IMR-90 (cell line): ENCODE data around the gene SLC31A1. TPM values are rescaled to one million over a fixed set of nuclear protein-coding genes. Genes with fewer than 3 reads are reported as not detected.
A peak's percentile ranks its signal among the peaks of the same experiment; 100 is the strongest.

Source experiments
- ATAC-seq: fragments of 200-7000 bp; cut with Tn5 transposase; 2 replicates; pipeline ENCODE4 v1.9.1; 2020; ENCODE audit warnings: low read depth, mild to moderate bottlenecking, moderate library complexity
- BruUV-seq: library from RNA; stranded (reverse); fragments of 400-500 nt; replicated peaks from 2 replicates; lab custom pipeline; 2021; lab: Mats Ljungman, UMichigan
- CTCF ChIA-PET: fragments of 300-600 bp; formaldehyde crosslinking; extraction: SDS; loops from one replicate; lab custom pipeline; 2021; ENCODE audit warnings: antibody characterized with exemption; lab: Yijun Ruan, JAX
- POLR2A ChIA-PET: fragments of 300-600 bp; sonication (Branson Sonifier 250); formaldehyde crosslinking; loops from one replicate; lab custom pipeline; 2022; ENCODE audit warnings: antibody characterized with exemption; ENCODE audit not compliant: unreplicated experiment; lab: Charles Lee
- DNase-seq: peaks from one replicate; pipeline ENCODE4 v3.0.0; 2013
- H2AFZ ChIP-seq: replicated peaks from 2 replicates; pipeline ENCODE3; 2013; ENCODE audit warnings: low read length, mild to moderate bottlenecking; ENCODE audit not compliant: poor library complexity
- H2AK5ac ChIP-seq: 2 replicates; pipeline ENCODE4 v1.6.1; 2013; ENCODE audit warnings: low read depth, low read length, inconsistent platforms
- H2AK9ac ChIP-seq: replicated peaks from 2 replicates; pipeline ENCODE3; 2013; ENCODE audit warnings: mild to moderate bottlenecking, low read depth, low read length, moderate library complexity; ENCODE audit not compliant: poor library complexity
- H2BK120ac ChIP-seq: 2 replicates; pipeline ENCODE4 v1.6.1; 2013; ENCODE audit warnings: low read depth, low read length, inconsistent platforms
- H2BK15ac ChIP-seq: 3 replicates; pipeline ENCODE4 v1.6.1; 2013; ENCODE audit warnings: low read depth, low read length, inconsistent platforms
- H2BK20ac ChIP-seq: 2 replicates; pipeline ENCODE4 v1.6.1; 2013; ENCODE audit warnings: low read depth, mild to moderate bottlenecking, inconsistent platforms, low read length, moderate library complexity
- H2BK5ac ChIP-seq: 2 replicates; pipeline ENCODE4 v1.6.1; 2013; ENCODE audit warnings: mild to moderate bottlenecking, low read depth, low read length, inconsistent platforms; ENCODE audit not compliant: poor library complexity, severe bottlenecking
- H3K14ac ChIP-seq: replicated peaks from 2 replicates; pipeline ENCODE4 v1.6.1; 2013; ENCODE audit warnings: low read depth, low read length, inconsistent platforms
- H3K18ac ChIP-seq: 2 replicates; pipeline ENCODE4 v1.6.1; 2013; ENCODE audit warnings: low read depth, low read length, control low read depth
- H3K23ac ChIP-seq: 2 replicates; pipeline ENCODE4 v1.6.1; 2013; ENCODE audit warnings: low read depth, low read length, inconsistent platforms
- H3K27ac ChIP-seq: 2 replicates; pipeline ENCODE4 v1.5.1; 2013; ENCODE audit warnings: mild to moderate bottlenecking, control low read depth, low read length; ENCODE audit not compliant: insufficient read depth
- H3K27me3 ChIP-seq: 2 replicates; pipeline ENCODE4 v1.6.1; 2013; ENCODE audit warnings: low read length; ENCODE audit not compliant: control insufficient read depth, insufficient read depth
- H3K36me3 ChIP-seq: 2 replicates; pipeline ENCODE4 v1.6.1; 2013; ENCODE audit warnings: low read length, mixed read lengths; ENCODE audit not compliant: control insufficient read depth, insufficient read depth
- H3K4ac ChIP-seq: 2 replicates; pipeline ENCODE4 v1.6.1; 2013; ENCODE audit warnings: low read depth, low read length, inconsistent platforms
- H3K4me1 ChIP-seq: 2 replicates; pipeline ENCODE4 v1.6.1; 2013; ENCODE audit warnings: low read length, mixed read lengths; ENCODE audit not compliant: control insufficient read depth, insufficient read depth
- H3K4me2 ChIP-seq: 2 replicates; pipeline ENCODE4 v1.6.1; 2013; ENCODE audit warnings: low read depth, mild to moderate bottlenecking, control low read depth, low read length, moderate library complexity
- H3K4me3 ChIP-seq: 2 replicates; pipeline ENCODE4 v1.5.1; 2013; ENCODE audit warnings: low read depth, mild to moderate bottlenecking, control low read depth, low read length, moderate library complexity; ENCODE audit not compliant: insufficient read depth
- H3K56ac ChIP-seq: 2 replicates; pipeline ENCODE4 v1.6.1; 2013; ENCODE audit warnings: low read length, inconsistent platforms; ENCODE audit not compliant: insufficient read depth; ENCODE audit errors: extremely low read depth
- H3K79me1 ChIP-seq, 2 experiments: 2 replicates each; pipeline ENCODE4 v1.6.1; 2013; ENCODE audit warnings: low read length in 2 of 2, inconsistent platforms in 1 of 2, low read depth in 1 of 2
- H3K9ac ChIP-seq: 2 replicates; pipeline ENCODE4 v1.6.1; 2013; ENCODE audit warnings: low read depth, low read length, control low read depth
- H3K9me1 ChIP-seq: 2 replicates; pipeline ENCODE4 v1.6.1; 2013; ENCODE audit warnings: low read length, inconsistent platforms; ENCODE audit not compliant: insufficient read depth
- H3K9me3 ChIP-seq: 2 replicates; pipeline ENCODE4 v1.6.1; 2013; ENCODE audit warnings: low read length; ENCODE audit not compliant: control insufficient read depth, insufficient read depth
- H4K20me1 ChIP-seq: 2 replicates; pipeline ENCODE4 v1.6.1; 2013; ENCODE audit warnings: low read length, inconsistent platforms; ENCODE audit not compliant: insufficient read depth
- H4K5ac ChIP-seq: 2 replicates; pipeline ENCODE4 v1.6.1; 2013; ENCODE audit warnings: mild to moderate bottlenecking, low read depth, low read length, control low read depth
- H4K8ac ChIP-seq, 2 experiments: 2 replicates each; pipeline ENCODE4 v1.6.1; 2013; ENCODE audit warnings: low read depth in 2 of 2, low read length in 2 of 2, control low read depth in 1 of 2, inconsistent platforms in 1 of 2
- H4K91ac ChIP-seq: 2 replicates; pipeline ENCODE4 v1.6.1; 2013; ENCODE audit warnings: low read depth, low read length, inconsistent platforms; ENCODE audit not compliant: insufficient read depth
- BHLHE40 ChIP-seq: fragments of 150-350 bp; IDR thresholded peaks from 2 replicates; pipeline ENCODE4 v1.6.1; 2016; ENCODE audit warnings: mild to moderate bottlenecking, low read depth, low read length
- CEBPB ChIP-seq: IDR thresholded peaks from 2 replicates; pipeline ENCODE4 v1.6.1; 2012; ENCODE audit warnings: low read depth, low read length, improper control_type of control experiment
- FOS ChIP-seq: fragments of 150-350 bp; IDR thresholded peaks from 2 replicates; pipeline ENCODE4 v1.6.1; 2016; ENCODE audit warnings: low read depth, low read length
- MAFK ChIP-seq: IDR thresholded peaks from 2 replicates; pipeline ENCODE4 v1.6.1; 2012; ENCODE audit warnings: low read depth, low read length, improper control_type of control experiment
- MXI1 ChIP-seq: IDR thresholded peaks from 2 replicates; pipeline ENCODE4 v1.6.1; 2012; ENCODE audit warnings: low read depth, mild to moderate bottlenecking, low read length, moderate library complexity, borderline replicate concordance
- RCOR1 ChIP-seq: IDR thresholded peaks from 2 replicates; pipeline ENCODE4 v1.6.1; 2012; ENCODE audit warnings: mild to moderate bottlenecking, low read length, improper control_type of control experiment; ENCODE audit not compliant: insufficient replicate concordance
- RFX5 ChIP-seq: IDR thresholded peaks from 2 replicates; pipeline ENCODE4 v1.8.0; 2012; ENCODE audit warnings: low read depth, mild to moderate bottlenecking, low read length, moderate library complexity
- USF2 ChIP-seq: fragments of 150-350 bp; IDR thresholded peaks from 2 replicates; pipeline ENCODE4 v1.6.1; 2017; ENCODE audit warnings: mild to moderate bottlenecking, antibody characterized with exemption, low read length, low read depth
- WGBS, 2 experiments: methylation state at CpG; one replicate each; pipeline versions ENCODE4 v1.1.5 to v1.1.7; 2013; ENCODE audit warnings: missing lambda C conversion rate in 2 of 2; ENCODE audit not compliant: insufficient read length in 1 of 2; ENCODE audit errors: extremely low coverage in 2 of 2; 5-methylcytosine and 5-hydroxymethylcytosine counted together
- dilution Hi-C: fragments of 300-500 bp; cut with HindIII; formaldehyde crosslinking; loops from one replicate; pipeline ENCODE4 v1.14.3; 2018; ENCODE audit warnings: low sequenced_read_pairs; ENCODE audit not compliant: unreplicated experiment
- in situ Hi-C: fragments of 300-500 bp; cut with MboI; formaldehyde crosslinking; loops from 3 replicates; pipeline ENCODE4 v1.14.3; 2019; ENCODE audit warnings: low sequenced_read_pairs, inconsistent platforms, mixed read lengths
- intact Hi-C: fragments of 100-400 bp; cut with micrococcal nuclease; formaldehyde crosslinking; loops from 2 replicates; pipeline ENCODE4 v1.10.0; 2022
- polyA plus RNA-seq, 3 experiments: library from polyadenylated mRNA; depleted of rRNA; stranded (reverse); fragments of >200 nt; gene quantifications; 2 replicates each; pipeline ENCODE4 v1.2.3, GENCODE V29; 2012; ENCODE audit warnings: low replicate concordance in 1 of 3
- total RNA-seq: library from RNA; depleted of rRNA; stranded (reverse); fragments of >200 nt; gene quantifications from 2 replicates; pipeline ENCODE4 v1.2.3, GENCODE V29; 2012

The SLC31A1 gene
- total and polyA plus RNA-seq, 2 of the 4 experiments (the other 2 are of a cell fraction), result 17.9 to 23.3 TPM

- intact Hi-C loops (loop anchor here (1.0 to 2.0 kb wide), 2 partner anchors 32 to 55 kb away; partner anchors contain the start of genes CDC26 and PRPF4), dilution Hi-C loops (no loop called here), in situ Hi-C loops (no loop called here)
- Histone ChIP-seq H3K23ac (peak overlapping the region; percentile 81), H4K91ac (peak overlapping the region; percentile 89), H2BK20ac (no peak overlapping the region), H2BK5ac (peak overlapping the region; percentile 90), H3K27ac (peak overlapping the region; percentile 95), H2BK120ac (peak overlapping the region; percentile 60), H3K4me2 (peak overlapping the region; percentile 98), H3K79me1 (peaks cover 33 to 64% of the 10 kb centered on the region in 2 experiments), H3K9me3 (no peaks in the 10 kb centered on the region), H2BK15ac (0 out of 3 replicates have a peak overlapping the region, but pooled peaks have one; percentile 27), H4K5ac (peak overlapping the region; percentile 83), H3K14ac (peak overlapping the region; percentile 86), H2AFZ (peak overlapping the region; percentile 98), H2AK5ac (peak overlapping the region; percentile 78), H3K4ac (peak overlapping the region; percentile 83), H3K27me3 (no peaks in the 10 kb centered on the region), H2AK9ac (peak overlapping the region; percentile 43), H4K8ac (peak overlapping the region; percentile 90 to 98), H3K18ac (peak overlapping the region; percentile 62; the same call in 1 of the 2 replicates), H3K9ac (peak overlapping the region; percentile 94), H3K56ac (peak overlapping the region; percentile 89), H3K9me1 (no peaks in the 10 kb centered on the region), H3K36me3 (no peaks in the 10 kb centered on the region), H3K4me3 (peak overlapping the region; percentile 77), H3K4me1 (peaks cover 7% of the 10 kb centered on the region), H4K20me1 (peaks cover 4% of the 10 kb centered on the region; the same call in 1 of the 2 replicates)
- BruUV-seq, result no TSS peak
- ChIA-PET POLR2A (interaction anchor here (0.5 to 1.0 kb wide), 3 partner anchors 36 to 161 kb away, joined by 4 to 19 read pairs (median 8); partner anchors contain the start of gene SLC31A2), CTCF (interaction anchor here (1.3 kb wide), 1 partner anchor 54 kb away, joined by 3 read pairs; the partner anchor contains the start of genes CDC26 and PRPF4)
- TF ChIP-seq MAFK (no peak), CEBPB (no peak), FOS (no peak), RFX5 (no peak), RCOR1 (no peak), MXI1 (no peak), BHLHE40 (no peak), USF2 (no peak)
- DNase-seq, result no peak
- no peak for ATAC-seq
- WGBS, 2 experiments, result 15% methylated on average over 4 of the region's 11 CpGs; no CpG with 5 or more reads in 1 of the 2 experiments
Observed at GRCh38 chr9:113220467-113221002, 809 bp upstream of the SLC31A1 start.
